ENCODE measurements around the gene CTNNA1. TPM values are rescaled to one million over a fixed set of nuclear protein-coding genes. Genes with fewer than 3 reads are reported as not detected.

Gene CTNNA1
- total and polyA plus RNA-seq, 4 donors, result 115 to 480 (median 302) TPM

- Histone ChIP-seq H3K9ac (ENCODE audit: insufficient read depth in 1 of 2, low read length in 2 of 2) (no peak overlapping the region), H3K36me3 (ENCODE audit: control insufficient read depth in 4 of 4, insufficient read depth in 4 of 4, low read length in 4 of 4) (no peaks in the 10 kb centered on the region), H3K4me3 (no peak overlapping the region), H3K4me1 (ENCODE audit: control insufficient read depth in 5 of 5, insufficient read depth in 5 of 5, low read length in 5 of 5) (peaks cover 0 to 7% (median 3%) of the 10 kb centered on the region in 5 donors), H3K27ac (ENCODE audit: low read depth in 1 of 2, low read length in 1 of 2) (no peak overlapping the region), H3K27me3 (ENCODE audit: control insufficient read depth in 3 of 3, insufficient read depth in 3 of 3, low read length in 2 of 3) (no peaks in the 10 kb centered on the region), H3K9me3 (ENCODE audit: control insufficient read depth in 4 of 4, insufficient read depth in 3 of 4, low read length in 3 of 4) (no peaks in the 10 kb centered on the region)
- no peak for DNase-seq
- 81 to 85% methylated on average over 5 of the region's 5 CpGs for WGBS, 2 donors
- no peak for ATAC-seq (ENCODE audit: insufficient read depth, low FRiP score)
- TF ChIP-seq CTCF (IDR thresholded peaks at IDR 0.05; ENCODE audit: control extremely low read depth, extremely low read depth), result no peak
These were observed 31.2 kb upstream of the CTNNA1 start for GRCh38 chr5:138721979-138722378.

DNA sequence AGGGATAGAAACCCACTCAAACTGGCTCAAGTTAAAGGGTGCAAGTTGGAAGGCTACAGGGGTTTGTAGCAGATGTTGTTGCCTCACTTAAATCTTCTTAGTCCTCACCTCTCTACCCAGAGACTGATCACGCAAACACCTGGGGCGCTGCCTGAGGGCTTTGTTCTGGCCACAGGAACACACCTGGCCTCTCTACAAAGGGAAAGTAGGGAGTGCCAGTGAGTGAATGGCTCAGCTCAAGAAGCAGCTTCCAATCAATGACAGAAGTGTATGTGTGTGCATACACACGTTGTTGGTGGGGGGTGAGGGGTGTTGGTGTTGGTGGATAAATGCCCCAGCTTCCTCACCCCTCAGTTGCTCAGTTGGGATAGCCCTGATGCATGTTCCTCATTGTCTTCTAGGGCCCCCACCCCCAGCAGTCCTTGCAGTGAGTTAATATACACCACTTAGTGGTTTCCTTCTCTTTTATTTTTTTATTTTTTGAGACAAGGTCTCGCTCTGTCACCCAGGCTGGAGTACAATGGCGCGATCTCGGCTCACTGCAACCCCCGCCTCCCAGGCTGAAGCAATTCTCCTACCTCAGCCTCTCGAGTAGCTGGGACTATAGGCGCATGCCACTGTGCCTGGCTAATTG is 30.6 kb upstream of the CTNNA1 start:
- peak in 1 of 3 donors; percentile 16 for DNase-seq
- Histone ChIP-seq H3K4me3 (no peak overlapping the region), H3K36me3 (ENCODE audit: control insufficient read depth in 4 of 4, insufficient read depth in 4 of 4, low read length in 4 of 4) (no peaks in the 10 kb centered on the region), H3K4me1 (ENCODE audit: control insufficient read depth in 5 of 5, insufficient read depth in 5 of 5, low read length in 5 of 5) (peaks cover 0 to 7% (median 3%) of the 10 kb centered on the region in 5 donors), H3K27me3 (ENCODE audit: control insufficient read depth in 3 of 3, insufficient read depth in 3 of 3, low read length in 2 of 3) (no peaks in the 10 kb centered on the region), H3K9me3 (ENCODE audit: control insufficient read depth in 4 of 4, insufficient read depth in 3 of 4, low read length in 3 of 4) (no peaks in the 10 kb centered on the region), H3K9ac (ENCODE audit: insufficient read depth in 1 of 2, low read length in 2 of 2) (no peak overlapping the region), H3K27ac (ENCODE audit: low read depth in 1 of 2, low read length in 1 of 2) (no peak overlapping the region)
- no peak for ATAC-seq (ENCODE audit: insufficient read depth, low FRiP score)
- WGBS, 2 donors, result 68 to 70% methylated on average over 10 of the region's 10 CpGs
- no peak for TF ChIP-seq CTCF (IDR thresholded peaks at IDR 0.05; ENCODE audit: control extremely low read depth, extremely low read depth)

GRCh38 chr5:138724470-138725146 is 28.6 kb upstream of the CTNNA1 start:
- no peak overlapping the region for H3K27ac ChIP-seq (ENCODE audit: low read depth in 1 of 2, low read length in 1 of 2)
- H3K36me3 ChIP-seq (ENCODE audit: control insufficient read depth in 4 of 4, insufficient read depth in 4 of 4, low read length in 4 of 4), result no peaks in the 10 kb centered on the region
- H3K4me3 ChIP-seq, result no peak overlapping the region
- H3K9ac ChIP-seq (ENCODE audit: insufficient read depth in 1 of 2, low read length in 2 of 2), result peak overlapping the region in 1 of 2 donors; percentile 1
- H3K27me3 ChIP-seq (ENCODE audit: control insufficient read depth in 3 of 3, insufficient read depth in 3 of 3, low read length in 2 of 3), result no peaks in the 10 kb centered on the region
- no peaks in the 10 kb centered on the region for H3K9me3 ChIP-seq (ENCODE audit: control insufficient read depth in 4 of 4, insufficient read depth in 3 of 4, low read length in 3 of 4)
- DNase-seq, result no peak
- TF ChIP-seq CTCF (IDR thresholded peaks at IDR 0.05; ENCODE audit: control extremely low read depth, extremely low read depth), result no peak
- 54 to 72% methylated on average over 5 of the region's 5 CpGs for WGBS, 2 donors
- ATAC-seq (ENCODE audit: insufficient read depth, low FRiP score), result no peak
- H3K4me1 ChIP-seq (ENCODE audit: control insufficient read depth in 5 of 5, insufficient read depth in 5 of 5, low read length in 5 of 5), result peaks cover 0 to 7% (median 3%) of the 10 kb centered on the region in 5 donors

All from lung (tissue), 12 donors.